Stimulated activated naive CD4-positive, alpha-beta T cell (primary cell): ENCODE data around the gene PCSK5.
"Not testable (repeated sequence)": the region's sequence is repeated elsewhere in the genome, so short reads cannot be mapped to it uniquely, and the experiment has no call there.

ENCODE experiments used
- DNase-seq, 6 experiments: peaks; one replicate each; lab custom pipeline; 2025; lab: John Stamatoyannopoulos, UW

Gene PCSK5

GRCh38 chr9:76313771-76314170 is 423.3 kb downstream of the PCSK5 start:
- DNase-seq: no peak

GRCh38 chr9:76314321-76314720 is 423.8 kb downstream of the PCSK5 start:
- DNase-seq: no peak

- DNase-seq: no peak
These were observed 425.6 kb downstream of the PCSK5 start for GRCh38 chr9:76316069-76316468.

- DNase-seq: not testable (repeated sequence)
These were observed 429.0 kb downstream of the PCSK5 start for GRCh38 chr9:76319466-76319865.

- DNase-seq: no peak
These were observed 430.8 kb downstream of the PCSK5 start for GRCh38 chr9:76321195-76321828.

GRCh38 chr9:76322810-76323209 is 432.3 kb downstream of the PCSK5 start:
- no peak for DNase-seq

- DNase-seq: no peak
These were observed 433.0 kb downstream of the PCSK5 start for GRCh38 chr9:76323490-76323889.

GRCh38 chr9:76324030-76324429 is 433.6 kb downstream of the PCSK5 start:
- not testable (repeated sequence) for DNase-seq

GRCh38 chr9:76330034-76330433 is 439.6 kb downstream of the PCSK5 start:
- no peak for DNase-seq

- no peak for DNase-seq
These were observed 442.9 kb downstream of the PCSK5 start for GRCh38 chr9:76333388-76333787.

- DNase-seq: no peak
These were observed 443.5 kb downstream of the PCSK5 start for GRCh38 chr9:76333964-76334363.

GRCh38 chr9:76336027-76336426 is 445.6 kb downstream of the PCSK5 start:
- no peak for DNase-seq

- DNase-seq: no peak
These were observed 447.9 kb downstream of the PCSK5 start for GRCh38 chr9:76338418-76338817.

GRCh38 chr9:76341616-76342015 is 451.1 kb downstream of the PCSK5 start:
- DNase-seq: no peak

GRCh38 chr9:76342201-76342600 is 451.7 kb downstream of the PCSK5 start:
- no peak for DNase-seq

- DNase-seq: no peak
These were observed 452.4 kb downstream of the PCSK5 start for GRCh38 chr9:76342858-76343257.

- DNase-seq: no peak
These were observed 459.4 kb downstream of the PCSK5 start for GRCh38 chr9:76349865-76350264.

- no peak for DNase-seq
These were observed 460.5 kb downstream of the PCSK5 start for GRCh38 chr9:76351006-76351405.

- no peak for DNase-seq
These were observed 461.6 kb downstream of the PCSK5 start for GRCh38 chr9:76352026-76352620.

GRCh38 chr9:76353280-76353679 is 462.8 kb downstream of the PCSK5 start:
- DNase-seq: no peak

GRCh38 chr9:76354221-76354620 is 463.7 kb downstream of the PCSK5 start:
- DNase-seq: no peak

- DNase-seq: no peak
These were observed 465.4 kb downstream of the PCSK5 start for GRCh38 chr9:76355886-76356285.

- no peak for DNase-seq
These were observed 467.1 kb downstream of the PCSK5 start for GRCh38 chr9:76357555-76357954.
